Measurements from ENCODE around the gene MACROD2. TPM values are rescaled to one million over a fixed set of nuclear protein-coding genes. Genes with fewer than 3 reads are reported as not detected.
A peak's percentile ranks its signal among the peaks of the same experiment; 100 is the strongest.
"Not testable (repeated sequence)": the region's sequence is repeated elsewhere in the genome, so short reads cannot be mapped to it uniquely, and the experiment has no call there.

Gene MACROD2
- total RNA-seq, 1 experiment from 2014 or later: not detected

DNA sequence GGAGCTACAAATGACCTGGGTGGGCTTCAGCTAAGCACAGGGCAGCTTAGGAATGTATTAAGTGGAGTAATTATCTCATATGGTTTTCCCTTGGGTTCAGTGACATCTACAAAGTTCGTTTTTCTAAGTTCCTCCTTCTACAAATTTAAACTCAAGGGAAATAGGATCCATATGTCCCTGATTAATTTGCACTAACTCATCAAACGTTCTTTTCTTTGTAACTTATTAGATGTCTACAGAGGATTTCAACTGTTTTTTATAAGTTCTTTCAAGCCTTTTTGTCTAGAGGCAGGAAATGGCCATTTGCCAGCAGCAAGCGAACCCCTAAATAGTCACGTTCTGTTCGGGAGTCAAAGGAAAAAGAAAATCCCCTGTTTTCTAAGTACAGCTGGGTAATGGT lies 1517.6 kb downstream of the MACROD2 start:
- in situ Hi-C loops (cut with HindIII; ENCODE audit: low sequenced_read_pairs): no loop called here
- DNase-seq (ENCODE audit: low spot score): no peak

DNA sequence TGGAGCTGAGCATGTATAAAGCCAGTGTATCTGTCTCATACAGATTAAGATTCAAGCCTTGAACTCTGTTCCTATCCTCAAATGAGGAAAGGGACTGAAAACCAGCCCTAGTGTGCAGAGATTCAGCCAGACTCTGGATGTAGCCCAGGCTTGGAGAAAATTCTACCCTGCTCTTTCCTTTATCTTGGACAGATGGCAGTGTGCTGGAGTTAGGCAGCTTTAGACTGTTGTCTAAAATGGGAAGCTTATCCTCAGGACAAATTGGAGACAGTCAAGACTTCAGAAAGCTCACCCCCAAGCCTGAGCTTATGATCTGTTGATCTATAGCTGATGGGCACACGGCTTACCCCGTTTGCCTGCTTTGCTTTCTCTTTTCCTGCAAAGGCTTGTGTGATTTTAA lies 1520.4 kb downstream of the MACROD2 start:
- peak; percentile 76 for DNase-seq (ENCODE audit: low spot score)
- in situ Hi-C loops (cut with HindIII; ENCODE audit: low sequenced_read_pairs): no loop called here

DNA sequence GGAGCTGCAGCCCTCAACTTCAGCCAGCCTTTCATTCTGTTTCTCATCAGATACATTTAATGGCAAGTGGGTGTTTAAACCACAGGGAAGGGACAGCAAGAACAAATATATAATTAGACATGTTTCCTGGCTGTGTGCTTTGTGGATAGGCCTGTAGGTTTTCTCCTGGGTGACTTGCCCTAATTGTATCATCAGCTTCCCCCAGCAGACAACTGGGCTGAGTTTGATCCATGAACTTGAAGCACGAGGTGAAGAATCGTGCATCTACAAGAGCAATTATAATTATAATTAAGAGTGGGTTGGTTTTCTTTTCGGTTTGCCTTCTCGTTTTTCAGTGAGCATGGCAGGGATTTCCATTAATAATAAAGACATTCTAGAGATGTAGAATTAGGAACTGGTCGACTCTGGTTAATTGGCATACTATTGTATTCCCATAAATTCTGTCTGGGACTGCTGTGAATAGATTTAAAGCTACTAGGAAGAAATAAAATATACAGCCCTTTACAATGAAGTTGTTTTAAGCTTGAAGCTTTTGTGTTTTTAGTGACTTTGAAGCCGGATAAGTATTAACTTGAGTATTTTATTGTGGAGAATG lies 1525.7 kb downstream of the MACROD2 start:
- in situ Hi-C loops (cut with HindIII; ENCODE audit: low sequenced_read_pairs): no loop called here
- DNase-seq (ENCODE audit: low spot score): no peak

DNA sequence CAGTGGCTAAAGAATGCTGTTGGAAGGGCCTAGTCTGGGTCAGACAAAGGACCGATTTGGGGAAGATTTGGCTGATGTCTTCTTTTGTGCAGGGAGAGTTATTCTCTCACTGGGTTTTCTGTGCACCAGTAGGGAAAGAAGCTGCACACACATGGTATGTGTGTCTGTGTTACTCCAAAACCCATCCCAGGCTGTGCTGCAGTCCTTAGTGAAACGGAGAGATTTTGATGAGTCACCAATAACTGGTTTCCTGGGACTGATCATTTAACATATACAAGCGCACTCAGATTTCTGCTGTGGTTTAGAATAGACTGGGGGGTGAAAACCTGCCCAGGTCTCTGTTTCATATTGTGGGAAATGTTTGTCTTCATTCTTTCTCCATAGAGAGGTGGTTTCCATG lies 1528.1 kb downstream of the MACROD2 start:
- no peak for DNase-seq (ENCODE audit: low spot score)
- in situ Hi-C loops (cut with HindIII; ENCODE audit: low sequenced_read_pairs): no loop called here

DNA sequence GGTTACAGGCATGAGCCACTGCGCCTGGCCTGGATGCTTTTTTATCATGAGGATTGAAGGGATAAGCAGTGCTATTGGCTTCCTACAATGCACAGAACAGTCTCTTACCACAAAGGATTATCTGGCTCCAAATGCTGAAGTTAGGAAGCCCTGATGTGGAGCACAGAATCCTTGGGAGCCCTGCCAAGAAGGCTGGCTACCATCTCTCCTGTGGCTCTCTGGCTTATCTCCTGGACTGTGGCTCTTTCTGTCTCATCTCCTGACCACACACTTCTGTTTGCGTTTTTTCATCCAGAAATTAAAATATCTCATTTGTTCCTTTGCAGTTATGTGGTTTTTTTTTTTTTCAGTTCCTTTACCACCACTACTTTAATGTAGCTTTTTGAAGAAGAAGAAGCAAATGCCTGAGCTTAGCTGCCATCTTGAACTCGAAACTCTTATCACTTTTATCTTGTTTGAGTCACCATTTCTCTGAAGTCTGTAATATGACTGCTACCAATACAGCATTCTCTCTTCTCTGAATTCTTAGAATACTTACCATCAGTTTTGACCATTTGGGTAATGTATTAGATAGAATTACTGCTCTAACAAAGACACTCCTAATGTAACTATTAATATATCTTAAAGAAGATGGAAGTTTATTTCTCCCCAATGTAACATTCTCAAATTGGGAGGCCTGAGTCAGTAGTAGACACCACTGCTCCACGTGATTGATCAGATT lies 1533.2 kb downstream of the MACROD2 start:
- in situ Hi-C loops (cut with HindIII; ENCODE audit: low sequenced_read_pairs): no loop called here
- peak; percentile 87 for DNase-seq (ENCODE audit: low spot score)

DNA sequence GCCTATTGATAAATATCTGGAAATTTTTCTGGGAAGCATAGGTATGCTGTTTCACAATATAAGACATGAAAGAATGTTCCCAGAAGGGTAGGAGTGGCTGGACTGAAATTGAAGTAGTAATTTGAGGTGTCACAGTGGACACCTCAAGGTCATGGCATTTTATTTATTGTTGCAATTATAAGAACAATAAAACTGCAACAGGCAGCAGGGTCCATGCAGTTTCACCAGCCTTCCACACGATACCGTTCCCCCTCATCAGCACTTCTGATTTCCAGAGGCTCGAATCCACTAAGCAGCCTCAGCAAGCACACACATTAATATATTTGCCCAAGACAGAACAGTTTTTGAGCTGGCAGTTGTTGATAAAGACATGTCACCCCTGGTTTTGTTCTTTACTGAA lies 1540.5 kb downstream of the MACROD2 start:
- no peak for DNase-seq (ENCODE audit: low spot score)
- in situ Hi-C loops (cut with HindIII; ENCODE audit: low sequenced_read_pairs): no loop called here

DNA sequence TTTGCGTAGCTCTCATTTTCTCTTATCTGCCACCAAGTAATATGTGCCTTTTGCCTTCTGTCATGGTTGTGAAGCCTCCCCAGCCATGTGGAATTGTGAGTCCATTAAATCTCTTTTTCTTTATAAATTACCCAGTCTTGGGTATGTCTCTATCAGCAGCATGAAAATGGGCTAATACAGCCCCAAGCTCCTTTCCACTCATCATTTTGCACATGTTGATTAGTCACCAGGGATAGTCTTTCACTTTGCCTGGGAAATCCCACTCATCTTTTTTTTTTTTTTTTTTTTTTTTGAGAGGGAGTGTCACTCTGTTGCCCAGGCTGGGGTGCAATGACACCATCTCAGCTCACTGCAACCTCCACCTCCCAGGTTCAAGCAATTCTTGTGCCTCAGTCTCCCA lies 1541.9 kb downstream of the MACROD2 start:
- DNase-seq (ENCODE audit: low spot score); in situ Hi-C loops (cut with HindIII; ENCODE audit: low sequenced_read_pairs): not testable (repeated sequence)

DNA sequence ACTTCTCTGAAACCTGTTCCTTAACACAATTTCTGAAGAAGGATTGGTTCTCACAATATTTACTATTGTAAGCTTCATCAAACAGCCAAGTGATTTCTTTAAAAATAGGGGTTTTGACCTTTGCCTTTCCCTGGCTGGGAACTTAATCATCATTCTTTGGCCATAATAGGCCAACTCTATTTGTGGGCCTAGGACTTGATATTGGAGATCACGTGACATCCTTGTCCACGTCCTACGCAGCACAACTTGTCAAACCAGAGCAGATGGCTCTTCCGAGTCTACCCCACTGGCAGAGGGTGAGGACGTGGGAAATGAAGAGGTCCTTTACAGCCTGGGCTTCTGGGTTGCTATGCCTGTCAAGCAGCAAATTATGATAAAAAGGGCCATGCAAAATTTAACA lies 1547.3 kb downstream of the MACROD2 start:
- no peak for DNase-seq (ENCODE audit: low spot score)
- in situ Hi-C loops (cut with HindIII; ENCODE audit: low sequenced_read_pairs): no loop called here

DNA sequence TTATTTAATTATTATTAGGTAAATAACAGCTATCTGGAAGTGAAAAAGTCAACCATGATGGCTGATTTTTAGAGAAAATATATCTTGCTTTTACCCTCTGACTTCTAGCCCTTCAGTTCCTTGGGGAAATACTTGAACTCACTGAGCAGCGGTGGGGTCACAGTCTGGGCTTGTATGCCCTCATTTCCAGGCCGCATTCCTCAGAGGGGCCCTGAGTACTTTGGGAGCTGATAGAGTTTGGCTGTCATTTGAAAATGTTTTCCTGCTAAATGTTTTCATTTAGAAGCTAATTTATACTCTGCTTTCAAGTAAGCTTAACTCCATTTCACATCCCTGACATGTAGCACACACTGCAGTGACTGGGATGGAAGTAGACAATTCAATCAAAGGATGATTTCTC lies 1549.4 kb downstream of the MACROD2 start:
- in situ Hi-C loops (cut with HindIII; ENCODE audit: low sequenced_read_pairs): no loop called here

DNA sequence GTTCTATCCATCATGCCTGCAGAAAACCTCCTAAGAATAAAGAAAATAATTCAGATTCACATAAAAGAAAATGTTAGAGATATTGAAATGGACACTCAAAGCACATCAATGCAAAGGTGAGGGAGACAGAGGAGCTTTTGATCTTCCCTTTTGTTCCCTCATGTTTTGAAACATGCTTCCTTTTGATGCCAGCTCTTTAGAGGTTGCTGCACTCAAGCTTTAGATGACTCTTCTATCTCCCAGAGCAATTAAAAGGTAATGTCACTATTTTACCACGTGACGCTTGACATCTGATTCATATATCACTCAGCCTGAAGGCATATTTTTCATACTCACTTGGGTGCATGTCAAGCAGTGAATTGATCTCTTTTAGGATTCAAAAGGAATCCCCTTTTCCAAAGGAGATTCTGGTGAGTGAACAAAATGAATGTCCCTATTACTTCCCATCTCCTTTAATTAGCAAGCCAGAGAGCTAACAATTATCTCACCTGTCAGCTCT lies 1551.3 kb downstream of the MACROD2 start:
- DNase-seq (ENCODE audit: low spot score): peak; percentile 28
- in situ Hi-C loops (cut with HindIII; ENCODE audit: low sequenced_read_pairs): no loop called here

More for the DNA sequence above, 1549.4 kb downstream of the MACROD2 start:
- no peak for DNase-seq (ENCODE audit: low spot score)

DNA sequence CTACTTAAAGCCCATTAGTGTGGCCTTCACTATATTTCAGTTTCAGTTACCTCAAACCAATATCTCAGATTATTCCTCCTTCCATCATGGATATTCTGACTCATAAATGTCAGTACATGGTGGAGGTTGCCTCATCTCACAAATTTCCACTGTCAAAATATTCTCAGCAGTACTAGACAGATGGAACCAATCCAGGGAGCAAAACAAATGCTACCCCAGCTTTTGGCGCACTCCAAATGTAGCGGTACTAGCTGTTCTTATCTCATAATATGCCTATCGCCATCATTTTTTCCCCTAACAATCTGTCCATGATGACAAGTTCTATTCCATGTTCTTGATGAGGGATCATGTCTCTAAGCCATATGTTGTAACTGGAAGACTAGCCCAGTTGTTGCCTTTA lies 1551.8 kb downstream of the MACROD2 start:
- peak; percentile 80 for DNase-seq (ENCODE audit: low spot score)
- in situ Hi-C loops (cut with HindIII; ENCODE audit: low sequenced_read_pairs): no loop called here

DNA sequence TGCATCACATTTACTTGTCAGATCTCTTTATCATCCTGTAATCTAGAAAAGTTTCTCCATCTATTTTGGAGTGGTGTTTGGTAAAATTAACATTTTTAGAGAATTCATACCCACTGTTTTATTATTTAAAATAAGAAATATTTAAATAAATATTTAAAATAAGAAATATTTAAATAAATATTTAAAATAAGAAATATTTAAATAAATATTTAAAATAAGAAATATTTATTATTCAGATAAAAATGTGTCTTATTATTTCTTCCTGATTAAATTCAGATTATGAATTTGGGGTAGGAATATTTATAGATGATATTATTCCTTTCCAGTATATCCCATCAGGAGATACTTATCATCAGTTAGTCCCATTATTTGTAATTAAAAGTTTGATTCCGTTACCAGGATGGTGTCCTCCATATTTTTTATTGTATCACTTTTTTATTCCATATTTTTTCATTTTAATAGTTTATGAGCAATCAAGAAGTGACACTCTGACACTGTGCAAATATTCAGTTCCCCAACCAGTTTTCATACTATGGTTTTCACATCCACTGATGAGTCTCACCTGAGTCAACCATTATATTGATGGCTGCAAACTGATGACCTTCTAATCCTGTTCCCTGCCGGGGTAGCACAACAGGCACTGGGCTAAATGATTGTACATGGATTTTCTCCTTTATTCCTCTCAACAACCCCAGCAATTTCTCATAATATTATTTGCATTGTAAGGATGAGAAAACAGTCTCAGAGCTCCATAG lies 1555.0 kb downstream of the MACROD2 start:
- DNase-seq (ENCODE audit: low spot score): no peak
- in situ Hi-C loops (cut with HindIII; ENCODE audit: low sequenced_read_pairs): no loop called here

DNA sequence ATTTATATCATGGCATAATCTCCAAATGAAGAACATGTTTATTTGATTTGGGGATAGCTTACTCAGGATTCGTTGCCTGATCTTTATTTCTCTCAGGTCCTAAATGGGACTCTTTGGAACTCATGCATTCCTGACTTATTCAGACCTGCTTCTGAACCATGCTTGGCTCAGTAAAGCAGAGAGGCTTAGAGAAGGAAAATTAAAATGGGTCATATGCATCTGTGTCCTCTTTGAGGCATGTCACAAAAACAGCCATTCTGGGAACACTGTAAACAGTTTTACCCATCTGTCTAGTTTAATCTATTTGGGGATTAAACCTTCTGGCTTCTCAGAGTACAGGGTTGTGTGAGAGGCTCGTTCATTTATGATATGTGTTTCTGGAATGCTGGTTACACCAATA lies 1560.6 kb downstream of the MACROD2 start:
- in situ Hi-C loops (cut with HindIII; ENCODE audit: low sequenced_read_pairs): no loop called here
- peak; percentile 76 for DNase-seq (ENCODE audit: low spot score)

DNA sequence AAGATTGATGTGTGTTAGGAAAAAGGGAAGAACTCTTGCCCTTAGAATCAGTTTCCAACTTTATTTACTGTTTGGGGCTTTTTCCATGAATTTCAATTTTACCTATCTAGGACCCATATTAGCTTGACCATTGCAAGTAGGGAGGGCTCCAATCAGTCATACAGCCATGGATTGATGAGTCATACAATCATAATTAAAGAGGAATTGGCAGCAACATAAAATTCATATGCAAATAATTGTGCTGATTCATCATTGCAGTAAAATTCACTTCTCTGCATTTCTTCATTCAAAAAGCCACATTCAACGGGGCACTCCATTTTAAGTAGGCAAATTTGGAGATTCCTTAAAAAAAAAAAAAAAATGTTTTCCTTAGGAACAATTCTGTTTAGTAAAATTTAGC lies 1561.6 kb downstream of the MACROD2 start:
- in situ Hi-C loops (cut with HindIII; ENCODE audit: low sequenced_read_pairs): no loop called here
- no peak for DNase-seq (ENCODE audit: low spot score)

DNA sequence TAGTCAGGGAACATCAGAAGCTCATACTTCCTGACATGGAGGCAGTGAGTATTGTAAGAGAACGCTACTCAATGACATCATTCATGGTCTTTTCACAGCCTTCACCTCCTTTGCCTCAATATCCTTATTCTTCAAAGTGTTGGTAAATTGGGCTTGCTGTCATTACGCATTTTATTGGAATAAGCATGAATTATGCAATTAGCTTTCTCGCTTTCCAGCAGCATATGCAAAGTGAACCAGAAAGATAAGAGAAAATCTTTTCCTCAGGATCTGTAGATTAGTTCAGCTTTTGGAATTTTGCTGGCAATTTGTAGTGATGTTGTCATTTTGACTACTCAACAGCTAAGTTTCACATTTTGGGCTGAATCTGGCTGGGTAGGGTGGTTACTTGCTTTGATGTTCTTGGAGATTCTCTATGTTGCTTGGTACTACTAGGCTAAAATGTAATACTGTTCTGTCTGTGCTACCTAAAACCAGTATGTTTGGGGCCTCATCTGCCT lies 1565.8 kb downstream of the MACROD2 start:
- in situ Hi-C loops (cut with HindIII; ENCODE audit: low sequenced_read_pairs): no loop called here
- no peak for DNase-seq (ENCODE audit: low spot score)

DNA sequence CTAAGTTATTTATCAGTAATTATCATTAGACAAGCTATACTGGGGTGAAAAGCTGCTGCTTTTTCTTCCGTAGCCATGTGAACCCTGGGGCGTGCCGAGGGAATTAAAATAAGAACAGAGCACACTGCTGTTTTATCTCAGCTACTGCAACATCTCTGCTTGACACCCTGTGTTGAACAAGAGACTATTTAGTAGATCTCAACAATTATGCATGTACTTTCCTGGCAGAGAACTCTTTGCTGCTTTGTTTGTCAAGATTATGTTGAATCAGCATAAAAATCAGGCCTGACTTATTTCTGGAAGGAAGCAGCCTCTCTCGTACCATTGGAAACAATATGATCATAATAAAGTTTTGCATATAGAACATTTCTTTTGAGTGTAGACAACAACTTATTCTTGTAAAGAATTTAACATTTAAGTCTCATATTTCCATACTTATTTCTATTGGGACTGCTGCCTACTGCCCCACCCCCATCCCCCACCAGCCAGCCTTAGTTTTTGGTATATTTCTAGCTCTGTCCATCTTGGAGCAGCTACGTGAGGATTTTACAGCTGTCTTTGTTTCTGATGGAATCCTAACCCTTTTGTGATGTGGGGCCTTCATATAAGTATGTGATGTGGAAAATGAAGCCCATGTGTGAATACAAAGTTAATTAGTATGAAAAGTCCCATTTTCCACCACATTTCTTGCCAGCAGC lies 1566.5 kb downstream of the MACROD2 start:
- DNase-seq (ENCODE audit: low spot score): no peak

DNA sequence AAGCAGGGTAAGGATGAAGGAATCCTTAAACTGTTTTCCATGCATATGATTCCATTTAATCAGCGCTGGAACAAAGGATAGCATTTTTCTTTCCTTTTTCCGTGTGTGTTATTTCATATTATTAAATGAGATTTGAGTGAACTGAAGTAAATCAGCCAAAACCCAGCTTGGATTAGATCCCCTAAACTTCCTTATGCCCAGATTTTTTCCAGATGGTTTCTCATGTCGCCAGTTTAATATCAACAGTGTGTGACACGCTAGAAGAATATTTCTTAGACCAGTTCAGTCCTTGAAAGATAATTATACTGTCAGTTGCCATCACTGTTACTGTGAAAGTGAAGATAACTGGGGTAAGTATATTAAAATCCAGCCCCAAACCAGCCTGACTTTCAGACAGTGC lies 1568.5 kb downstream of the MACROD2 start:
- in situ Hi-C loops (cut with HindIII; ENCODE audit: low sequenced_read_pairs): no loop called here

More for the DNA sequence above, 1566.5 kb downstream of the MACROD2 start:
- in situ Hi-C loops (cut with HindIII; ENCODE audit: low sequenced_read_pairs): no loop called here

DNA sequence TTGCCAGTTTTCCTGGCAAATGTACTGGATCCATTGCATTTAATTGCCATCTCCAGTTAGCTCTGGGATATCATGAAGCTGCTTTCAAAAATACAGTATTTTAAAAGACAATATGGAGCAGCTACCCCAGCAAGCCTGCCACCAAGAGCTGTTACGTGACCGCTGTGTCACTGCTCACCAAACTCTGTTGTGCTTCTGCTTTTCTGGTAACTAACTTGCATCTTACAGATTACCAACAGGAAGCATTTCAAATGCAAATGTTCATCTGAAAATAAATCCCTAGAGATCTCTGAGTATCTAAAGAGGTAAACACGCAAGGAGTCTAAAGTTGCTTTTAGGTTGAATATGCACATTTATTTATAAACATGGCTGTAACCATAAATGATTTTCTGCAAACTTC lies 1569.7 kb downstream of the MACROD2 start:
- no peak for DNase-seq (ENCODE audit: low spot score)
- in situ Hi-C loops (cut with HindIII; ENCODE audit: low sequenced_read_pairs): no loop called here

More for the DNA sequence above, 1568.5 kb downstream of the MACROD2 start:
- no peak for DNase-seq (ENCODE audit: low spot score)

DNA sequence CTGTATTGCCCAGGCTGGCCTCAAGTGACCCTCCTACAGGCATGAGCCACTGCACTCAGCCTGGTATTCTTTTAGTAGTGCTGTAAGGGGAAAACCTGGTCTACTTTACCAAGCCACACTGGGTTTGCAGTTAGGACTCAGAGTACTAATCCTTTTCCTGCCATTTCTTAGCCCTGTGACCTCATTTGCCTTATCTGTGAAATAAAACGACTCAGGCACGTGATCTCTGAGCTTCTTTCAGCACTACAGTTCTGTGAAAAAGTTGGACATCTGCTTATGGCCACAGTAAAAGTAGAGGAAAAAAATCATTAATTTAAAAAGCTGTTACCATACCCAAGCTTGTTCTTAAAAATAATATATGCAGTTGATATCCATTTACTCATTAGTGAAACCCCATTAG lies 1570.5 kb downstream of the MACROD2 start:
- no peak for DNase-seq (ENCODE audit: low spot score)
- in situ Hi-C loops (cut with HindIII; ENCODE audit: low sequenced_read_pairs): no loop called here

Measured in G401 (cell line).